ENCODE data around the gene B9D1.

B9D1 gene

GRCh38 chr17:19301274-19301951 lies 61.1 kb downstream of the B9D1 start:
- DNase-seq = no peak

GRCh38 chr17:19299866-19300265 lies 62.7 kb downstream of the B9D1 start:
- no peak for DNase-seq

- no peak for DNase-seq
Observed at GRCh38 chr17:19299214-19299747, 63.2 kb downstream of the B9D1 start.

- DNase-seq = no peak
Observed at GRCh38 chr17:19298569-19299213, 63.8 kb downstream of the B9D1 start.

DNA sequence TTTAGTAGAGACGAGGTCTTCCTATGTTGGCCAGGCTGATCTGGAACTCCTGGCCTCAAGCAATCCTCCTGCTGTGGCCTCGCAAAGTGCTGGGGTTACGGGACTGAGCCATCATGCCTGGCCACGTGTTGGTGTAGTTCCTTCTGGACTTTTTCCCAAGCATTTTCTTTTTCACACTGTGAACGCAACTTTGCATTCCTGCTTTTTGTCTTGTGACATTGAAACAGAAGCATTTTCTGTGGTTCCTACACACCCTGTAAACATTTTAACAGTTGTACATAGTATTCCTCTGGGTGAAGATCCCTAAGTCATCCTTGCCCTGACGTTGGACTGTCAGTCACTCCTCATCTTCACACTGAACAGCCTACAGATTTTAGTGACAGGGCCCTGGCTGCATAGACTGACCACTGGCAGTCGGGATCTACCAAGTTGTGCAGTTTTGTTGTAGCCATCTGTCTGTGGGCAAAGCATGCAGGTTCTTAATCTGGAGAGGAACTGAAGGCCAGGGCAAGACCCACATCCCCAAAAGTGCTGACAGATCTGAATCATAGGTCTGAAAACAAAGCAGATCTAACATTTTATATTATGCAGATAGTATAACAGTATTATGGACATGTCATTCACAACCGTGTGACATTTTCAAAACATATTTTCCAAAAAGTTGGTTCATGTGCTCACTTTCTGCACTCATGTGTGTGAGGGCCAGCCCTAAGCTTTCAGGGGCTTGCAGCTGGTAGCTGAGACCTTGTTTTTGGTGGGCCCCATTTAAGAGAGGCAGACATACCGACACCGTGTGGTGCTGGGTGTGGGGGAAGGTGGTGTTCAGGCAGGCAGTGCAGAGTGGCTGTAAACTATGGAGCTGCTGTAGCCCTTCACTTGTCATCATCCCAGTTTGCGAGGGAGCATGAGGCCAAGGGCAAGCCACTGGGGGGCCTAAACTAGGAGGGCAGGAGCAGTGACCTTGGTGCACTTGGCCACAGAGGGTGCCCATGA lies 65.4 kb downstream of the B9D1 start:
- no peak for DNase-seq

DNA sequence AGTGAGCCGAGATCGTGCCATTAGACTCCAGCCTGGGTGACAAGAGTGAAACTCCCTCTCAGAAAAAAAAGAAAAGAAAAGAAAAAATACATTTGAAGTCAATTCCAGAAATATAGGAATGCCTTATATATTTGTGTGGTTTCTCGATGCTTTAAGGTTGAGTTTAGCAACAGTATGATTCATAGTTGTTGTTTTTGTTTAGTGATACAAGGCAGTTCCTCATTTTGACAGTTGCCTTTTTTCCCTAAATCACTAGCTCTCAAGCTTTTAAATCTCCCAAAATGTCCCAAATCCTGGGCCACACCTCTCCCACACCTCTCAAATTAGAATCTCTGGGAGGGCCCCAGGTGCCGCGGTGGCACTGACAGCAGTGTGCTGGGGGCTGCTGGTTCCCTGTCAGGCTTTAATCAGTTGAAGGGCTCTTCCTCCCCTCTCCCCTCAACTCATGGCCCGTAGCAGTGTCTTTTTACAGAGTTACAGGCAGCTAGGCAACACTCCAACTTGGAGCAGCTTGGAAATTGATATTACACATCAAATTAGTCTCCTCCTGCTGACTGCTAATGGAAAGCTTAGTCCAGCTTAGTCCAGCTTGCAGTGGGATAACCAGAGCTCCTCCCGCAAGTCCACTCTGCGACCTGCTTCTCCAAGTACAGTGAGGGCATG lies 66.9 kb downstream of the B9D1 start:
- peak; percentile 37 for DNase-seq

DNA sequence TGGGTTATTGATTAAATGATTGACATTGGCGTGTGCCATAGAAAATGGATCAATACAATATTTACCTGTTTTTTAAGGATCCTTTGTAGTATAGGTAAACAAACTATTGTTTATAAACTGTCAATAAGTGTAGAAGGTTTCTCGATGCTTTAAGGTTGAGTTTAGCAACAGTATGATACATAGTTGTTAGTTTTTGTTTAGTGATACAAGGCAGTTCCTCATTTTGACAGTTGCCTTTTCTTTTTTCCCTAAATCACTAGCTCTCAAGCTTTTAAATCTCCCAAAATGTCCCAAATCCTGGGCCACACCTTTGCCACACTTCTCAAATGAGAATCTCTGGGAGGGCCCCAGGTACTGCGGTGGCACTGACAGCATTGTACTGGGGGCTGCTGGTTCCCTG lies 68.1 kb downstream of the B9D1 start:
- DNase-seq = no peak

Data from eye (tissue), 1 donor.